HG03457 (cell line): ENCODE results near the gene HBE1.

Source experiments
- ATAC-seq: cut with Tn5 transposase; IDR thresholded peaks from one replicate; pipeline ENCODE4 v1.9.1; 2021; ENCODE audit warnings: moderate number of reproducible peaks; ENCODE audit not compliant: unreplicated experiment

The HBE1 gene

GRCh38 chr11:5235364-5236095, 34.2 kb downstream of the HBE1 start:
- no peak for ATAC-seq

- ATAC-seq, result peak; percentile 73
These were observed 35.3 kb downstream of the HBE1 start, which contains the start of gene HBD for GRCh38 chr11:5234381-5234834. HBD (minus strand) TSS chr11:5234483; CDS start chr11:5234433, 50 bp downstream.

DNA sequence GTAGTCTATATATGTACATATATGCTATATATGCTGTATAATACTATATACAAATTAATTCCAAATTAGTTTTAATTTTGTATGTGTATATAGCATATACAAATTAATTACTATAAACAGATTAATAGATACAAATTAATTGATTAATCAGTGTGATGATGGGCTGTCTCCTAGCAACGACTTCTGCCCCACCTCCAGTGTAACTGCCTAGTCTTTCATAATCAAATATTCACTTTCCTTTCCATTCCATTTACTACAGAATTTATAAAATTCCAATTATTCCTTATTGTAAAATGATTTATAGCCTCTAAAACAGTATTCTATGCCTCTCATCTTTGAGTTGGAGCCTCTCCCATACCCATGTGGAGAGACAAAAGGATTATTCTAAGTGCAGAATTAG, 36.4 kb downstream of the HBE1 start:
- ATAC-seq, result no peak

GRCh38 chr11:5232821-5233220, 36.9 kb downstream of the HBE1 start:
- no peak for ATAC-seq

GRCh38 chr11:5232176-5232575, 37.6 kb downstream of the HBE1 start:
- no peak for ATAC-seq

DNA sequence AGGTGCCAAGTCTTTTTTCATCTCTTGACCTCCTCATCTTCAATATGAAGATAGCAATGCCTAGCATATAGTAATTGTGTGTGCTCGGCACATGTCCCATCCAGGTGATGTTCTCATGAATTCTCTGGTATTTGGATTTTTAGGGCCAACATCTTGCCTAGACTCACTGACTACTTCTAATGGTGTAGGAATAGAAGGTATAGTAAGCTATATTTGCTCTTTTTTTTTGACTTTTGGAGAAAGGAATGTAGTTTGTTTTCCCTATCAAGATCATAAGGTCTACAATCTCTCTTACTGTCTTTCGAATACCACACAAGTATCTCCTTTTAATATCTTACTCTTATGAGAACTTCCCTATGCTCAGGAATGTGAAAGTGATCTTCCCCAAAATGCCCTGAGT, 38.6 kb downstream of the HBE1 start:
- no peak for ATAC-seq

- no peak for ATAC-seq
These were observed 39.5 kb downstream of the HBE1 start for GRCh38 chr11:5230266-5230665.

- ATAC-seq, result no peak
These were observed 39.9 kb downstream of the HBE1 start for GRCh38 chr11:5229796-5230195.

- ATAC-seq, result no peak
These were observed 40.4 kb downstream of the HBE1 start for GRCh38 chr11:5229356-5229755.

GRCh38 chr11:5228124-5228523, 41.6 kb downstream of the HBE1 start:
- ATAC-seq, result no peak

DNA sequence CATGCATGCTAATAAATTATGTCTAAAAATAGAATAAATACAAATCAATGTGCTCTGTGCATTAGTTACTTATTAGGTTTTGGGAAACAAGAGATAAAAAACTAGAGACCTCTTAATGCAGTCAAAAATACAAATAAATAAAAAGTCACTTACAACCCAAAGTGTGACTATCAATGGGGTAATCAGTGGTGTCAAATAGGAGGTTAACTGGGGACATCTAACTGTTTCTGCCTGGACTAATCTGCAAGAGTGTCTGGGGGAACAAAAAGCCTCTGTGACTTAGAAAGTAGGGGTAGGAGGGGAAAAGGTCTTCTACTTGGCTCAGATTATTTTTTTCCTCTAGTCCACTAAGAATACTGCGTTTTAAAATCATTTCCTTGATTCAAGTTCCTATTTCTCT, 42.1 kb downstream of the HBE1 start:
- no peak for ATAC-seq

DNA sequence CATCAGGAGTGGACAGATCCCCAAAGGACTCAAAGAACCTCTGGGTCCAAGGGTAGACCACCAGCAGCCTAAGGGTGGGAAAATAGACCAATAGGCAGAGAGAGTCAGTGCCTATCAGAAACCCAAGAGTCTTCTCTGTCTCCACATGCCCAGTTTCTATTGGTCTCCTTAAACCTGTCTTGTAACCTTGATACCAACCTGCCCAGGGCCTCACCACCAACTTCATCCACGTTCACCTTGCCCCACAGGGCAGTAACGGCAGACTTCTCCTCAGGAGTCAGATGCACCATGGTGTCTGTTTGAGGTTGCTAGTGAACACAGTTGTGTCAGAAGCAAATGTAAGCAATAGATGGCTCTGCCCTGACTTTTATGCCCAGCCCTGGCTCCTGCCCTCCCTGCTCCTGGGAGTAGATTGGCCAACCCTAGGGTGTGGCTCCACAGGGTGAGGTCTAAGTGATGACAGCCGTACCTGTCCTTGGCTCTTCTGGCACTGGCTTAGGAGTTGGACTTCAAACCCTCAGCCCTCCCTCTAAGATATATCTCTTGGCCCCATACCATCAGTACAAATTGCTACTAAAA, 42.9 kb downstream of the HBE1 start, which contains the start of gene HBB:
Gene HBB (minus strand): TSS at position 340 of the 579 bp plus-strand sequence. CDS start 50 bp downstream, at position 290.
- ATAC-seq, result no peak

GRCh38 chr11:5225480-5225871, 44.3 kb downstream of the HBE1 start:
- no peak for ATAC-seq

DNA sequence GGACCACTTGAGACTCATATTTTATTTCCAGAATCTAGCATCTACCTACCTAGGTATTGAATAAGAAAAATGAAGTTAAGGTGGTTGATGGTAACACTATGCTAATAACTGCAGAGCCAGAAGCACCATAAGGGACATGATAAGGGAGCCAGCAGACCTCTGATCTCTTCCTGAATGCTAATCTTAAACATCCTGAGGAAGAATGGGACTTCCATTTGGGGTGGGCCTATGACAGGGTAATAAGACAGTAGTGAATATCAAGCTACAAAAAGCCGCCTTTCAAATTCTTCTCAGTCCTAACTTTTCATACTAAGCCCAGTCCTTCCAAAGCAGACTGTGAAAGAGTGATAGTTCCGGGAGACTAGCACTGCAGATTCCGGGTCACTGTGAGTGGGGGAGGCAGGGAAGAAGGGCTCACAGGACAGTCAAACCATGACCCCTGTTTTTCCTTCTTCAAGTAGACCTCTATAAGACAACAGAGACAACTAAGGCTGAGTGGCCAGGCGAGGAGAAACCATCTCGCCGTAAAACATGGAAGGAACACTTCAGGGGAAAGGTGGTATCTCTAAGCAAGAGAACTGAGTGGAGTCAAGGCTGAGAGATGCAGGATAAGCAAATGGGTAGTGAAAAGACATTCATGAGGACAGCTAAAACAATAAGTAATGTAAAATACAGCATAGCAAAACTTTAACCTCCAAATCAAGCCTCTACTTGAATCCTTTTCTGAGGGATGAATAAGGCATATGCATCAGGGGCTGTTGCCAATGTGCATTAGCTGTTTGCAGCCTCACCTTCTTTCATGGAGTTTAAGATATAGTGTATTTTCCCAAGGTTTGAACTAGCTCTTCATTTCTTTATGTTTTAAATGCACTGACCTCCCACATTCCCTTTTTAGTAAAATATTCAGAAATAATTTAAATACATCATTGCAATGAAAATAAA, 44.9 kb downstream of the HBE1 start:
- no peak for ATAC-seq

DNA sequence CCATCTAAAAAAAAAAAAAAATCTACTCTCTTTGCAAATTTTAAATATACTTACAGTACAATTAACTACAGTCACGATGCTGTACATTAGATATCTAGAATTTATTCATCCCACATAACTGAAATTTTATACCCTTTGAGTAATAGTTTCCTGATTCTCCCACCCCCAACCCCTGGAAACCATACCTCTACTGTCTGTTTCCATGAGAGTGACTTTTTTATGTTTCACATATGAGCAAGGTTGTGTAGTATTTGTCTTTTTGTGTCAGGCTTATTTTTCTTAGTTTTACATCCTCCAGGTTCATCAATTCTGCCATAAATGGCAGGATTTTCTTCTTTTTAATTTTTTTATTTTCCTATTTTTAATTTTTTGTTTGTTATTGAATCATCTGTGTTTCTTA, 46.1 kb downstream of the HBE1 start:
- no peak for ATAC-seq

DNA sequence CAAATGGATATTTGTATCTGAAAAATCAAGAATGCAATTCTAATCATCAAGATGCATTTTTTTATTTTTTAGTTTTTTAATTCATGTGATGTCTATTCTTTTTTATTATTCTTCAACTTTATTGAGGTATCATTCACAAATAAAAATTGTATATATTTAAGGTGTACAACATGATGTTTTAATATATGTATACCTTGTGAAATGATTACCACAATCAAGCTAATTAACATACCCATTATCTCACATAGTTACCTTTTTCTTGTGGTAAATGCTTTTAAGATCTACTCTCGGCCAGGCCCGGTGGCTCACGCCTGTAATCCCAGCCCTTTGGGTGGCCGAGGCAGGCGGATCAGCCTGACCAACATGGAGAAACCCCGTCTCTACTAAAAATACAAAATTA, 46.6 kb downstream of the HBE1 start:
- no peak for ATAC-seq
